DMS 273 (cell line): ENCODE measurements around the gene HIP1.
"Not testable (repeated sequence)": the region's sequence is repeated elsewhere in the genome, so short reads cannot be mapped to it uniquely, and the experiment has no call there.

Experiments used
- DNase-seq: peaks from one replicate; lab custom pipeline; 2025; ENCODE audit not compliant: unreplicated experiment; lab: John Stamatoyannopoulos, UW

HIP1 gene

DNA sequence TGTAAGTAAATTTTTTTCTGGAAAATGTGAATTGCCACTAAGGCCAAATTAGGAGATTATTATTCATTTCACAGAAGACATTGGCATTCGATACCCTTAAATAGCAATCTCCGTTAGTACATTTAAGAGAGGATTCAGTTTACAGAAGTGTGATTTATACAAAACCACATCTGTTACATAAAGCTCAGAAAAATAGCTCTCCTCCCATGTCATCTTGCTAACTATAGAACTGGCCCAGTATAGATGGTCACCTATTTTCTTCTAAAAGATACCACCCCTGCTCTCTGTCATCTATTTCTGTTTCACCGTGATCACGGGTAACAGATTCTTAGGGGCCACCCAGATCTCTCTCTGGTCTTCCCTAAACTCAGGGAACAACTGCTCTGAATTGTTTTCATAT lies 119.1 kb downstream of the HIP1 start:
- no peak for DNase-seq

DNA sequence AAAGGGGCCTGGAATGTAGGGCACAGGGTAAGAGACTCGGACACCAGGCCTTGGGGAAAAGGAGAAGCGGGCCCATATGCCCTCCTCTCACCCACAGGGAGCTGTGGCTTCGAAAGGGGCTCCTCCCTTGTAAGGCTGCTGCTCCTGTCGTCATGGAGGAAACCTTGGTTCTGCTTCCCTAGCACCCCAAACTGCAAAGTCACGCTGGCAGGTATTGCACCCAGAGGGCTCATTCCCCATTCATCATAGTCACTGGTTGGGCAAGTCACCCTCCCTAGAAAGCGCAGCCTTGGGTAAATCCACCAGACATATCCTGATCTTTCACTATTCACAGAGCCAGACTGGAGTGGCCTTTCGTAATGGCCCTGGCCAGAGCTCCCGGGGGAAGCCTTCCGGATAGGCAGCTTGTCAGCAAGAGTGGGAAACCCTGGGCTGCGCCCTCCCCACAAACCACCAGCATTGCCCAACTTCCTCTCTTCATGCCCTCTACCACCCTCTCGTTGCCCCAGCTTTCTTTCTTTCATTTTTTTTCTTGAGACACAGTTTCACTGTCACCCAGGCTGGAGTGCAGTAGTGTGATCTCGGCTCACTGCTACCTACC lies 121.0 kb downstream of the HIP1 start:
- DNase-seq, result no peak

DNA sequence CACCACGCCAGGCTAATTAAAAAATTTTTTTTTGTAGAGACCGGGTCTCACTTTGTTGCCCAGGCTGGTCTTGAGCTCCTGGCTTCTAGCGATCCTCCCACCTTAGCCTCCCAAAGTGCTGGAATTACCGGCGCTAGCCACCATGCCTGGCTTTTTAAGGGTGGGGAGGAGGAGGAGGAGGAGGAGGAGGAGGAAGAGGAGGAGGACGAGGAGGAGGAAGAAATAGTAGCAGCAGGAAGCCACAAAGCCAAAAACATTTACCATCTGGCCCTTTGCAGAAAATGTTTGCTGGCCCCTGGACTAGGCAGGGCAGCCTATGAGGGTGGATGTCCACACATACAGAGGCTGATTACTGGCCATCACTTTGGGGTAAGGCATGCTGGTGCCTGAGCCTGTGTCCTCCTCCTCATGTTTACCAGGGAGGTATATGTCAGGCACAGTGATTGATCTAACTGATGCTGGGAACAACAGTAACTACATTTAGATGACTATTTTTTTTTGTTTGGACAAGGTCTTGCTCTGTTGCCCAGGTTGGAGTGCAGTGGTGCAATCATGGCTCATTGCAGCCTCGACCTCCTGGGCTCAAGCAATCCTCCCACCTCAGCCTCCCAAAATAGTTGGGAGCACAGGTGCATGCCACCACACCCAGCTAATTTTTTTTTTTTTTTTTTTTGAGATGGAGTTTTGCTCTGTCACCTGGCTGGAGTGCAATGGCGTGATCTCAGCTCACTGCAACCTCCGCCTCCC lies 122.1 kb downstream of the HIP1 start:
- no peak for DNase-seq

DNA sequence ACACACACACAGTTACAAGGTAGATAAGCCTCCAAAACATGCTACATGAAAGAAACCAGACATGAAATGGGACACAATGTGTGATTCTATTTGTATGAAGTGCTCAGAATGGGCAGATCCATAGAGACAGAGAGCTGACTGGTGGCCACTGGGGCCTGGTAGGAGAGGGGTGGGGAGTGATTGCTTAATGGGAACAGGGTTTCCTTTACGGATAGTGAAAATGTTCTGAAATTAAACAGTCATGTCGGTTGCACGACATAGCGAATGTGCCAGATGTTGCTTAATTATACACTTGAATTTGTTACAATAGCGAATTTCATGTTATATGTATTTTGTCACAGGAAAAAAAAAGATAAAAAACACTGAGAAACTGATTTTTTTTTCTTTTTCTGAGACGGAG lies 124.3 kb downstream of the HIP1 start:
- no peak for DNase-seq

DNA sequence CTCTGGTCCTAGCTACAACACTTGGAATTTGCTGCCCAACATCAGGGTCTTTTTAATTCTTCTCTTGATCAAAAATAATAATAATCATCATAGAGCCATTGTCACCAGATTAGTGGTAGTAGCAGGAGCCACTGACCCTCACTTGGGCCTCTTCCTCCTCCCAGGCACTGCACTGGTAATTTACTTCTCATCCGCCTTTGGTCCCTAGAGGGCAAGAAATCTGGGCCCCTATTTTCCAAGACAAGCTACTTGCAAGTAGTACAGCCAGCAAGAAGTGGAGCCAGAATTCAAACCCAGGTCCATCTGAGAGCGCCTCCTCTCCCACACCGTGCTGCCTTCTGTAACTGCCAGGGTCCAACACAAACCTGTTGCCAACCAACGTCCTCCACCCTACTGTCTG lies 125.4 kb downstream of the HIP1 start:
- DNase-seq, result no peak

DNA sequence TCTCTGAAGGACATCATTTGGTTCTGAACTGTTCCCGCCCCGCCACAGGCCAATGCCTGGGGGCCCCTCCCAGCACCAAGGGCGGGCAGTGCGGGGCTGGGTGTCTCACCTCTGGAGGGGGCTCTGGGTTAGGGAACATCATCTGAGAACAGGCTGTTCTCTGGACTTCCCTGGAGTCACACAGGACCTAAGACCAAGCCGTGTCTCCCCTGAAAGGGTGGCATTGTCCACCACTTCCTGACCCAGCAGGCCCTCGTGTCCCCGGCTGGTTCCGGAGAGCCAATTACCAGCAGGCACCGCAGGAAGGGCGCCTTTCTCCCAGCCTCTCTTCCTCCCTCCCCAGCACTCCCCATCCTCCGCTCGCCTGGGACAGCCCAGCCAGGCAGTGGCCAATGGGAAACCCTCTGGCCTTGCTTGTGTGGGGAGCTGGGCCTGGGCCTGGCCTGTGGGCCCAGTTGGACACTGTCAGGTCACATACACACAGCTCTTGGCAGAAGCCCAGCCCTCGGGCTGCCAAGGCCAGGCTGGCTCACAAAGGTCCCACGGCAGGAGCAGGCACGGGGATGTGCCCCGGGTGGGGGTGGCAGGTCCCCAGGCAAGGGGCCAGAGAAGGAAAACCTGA lies 127.1 kb downstream of the HIP1 start:
- DNase-seq, result peak; percentile 63

DNA sequence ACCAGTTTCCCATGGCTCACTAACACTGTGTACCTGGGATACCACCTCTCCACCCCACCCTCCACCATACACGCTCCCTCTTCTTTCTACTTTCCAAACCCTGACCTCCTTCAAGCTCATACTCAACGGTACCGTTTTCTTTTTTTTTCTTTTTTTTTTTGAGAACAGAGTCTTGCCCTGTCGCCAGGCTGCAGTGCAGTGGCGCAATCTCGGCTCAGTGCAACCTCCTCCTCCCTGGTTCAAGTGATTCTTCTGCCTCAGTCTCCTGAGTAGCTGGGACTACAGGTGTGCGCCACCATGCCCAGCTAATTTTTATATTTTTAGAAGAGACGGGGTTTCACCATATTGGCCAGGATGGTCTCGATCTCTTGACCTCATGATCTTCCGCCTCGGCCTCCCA lies 129.3 kb downstream of the HIP1 start:
- DNase-seq, result not testable (repeated sequence)

DNA sequence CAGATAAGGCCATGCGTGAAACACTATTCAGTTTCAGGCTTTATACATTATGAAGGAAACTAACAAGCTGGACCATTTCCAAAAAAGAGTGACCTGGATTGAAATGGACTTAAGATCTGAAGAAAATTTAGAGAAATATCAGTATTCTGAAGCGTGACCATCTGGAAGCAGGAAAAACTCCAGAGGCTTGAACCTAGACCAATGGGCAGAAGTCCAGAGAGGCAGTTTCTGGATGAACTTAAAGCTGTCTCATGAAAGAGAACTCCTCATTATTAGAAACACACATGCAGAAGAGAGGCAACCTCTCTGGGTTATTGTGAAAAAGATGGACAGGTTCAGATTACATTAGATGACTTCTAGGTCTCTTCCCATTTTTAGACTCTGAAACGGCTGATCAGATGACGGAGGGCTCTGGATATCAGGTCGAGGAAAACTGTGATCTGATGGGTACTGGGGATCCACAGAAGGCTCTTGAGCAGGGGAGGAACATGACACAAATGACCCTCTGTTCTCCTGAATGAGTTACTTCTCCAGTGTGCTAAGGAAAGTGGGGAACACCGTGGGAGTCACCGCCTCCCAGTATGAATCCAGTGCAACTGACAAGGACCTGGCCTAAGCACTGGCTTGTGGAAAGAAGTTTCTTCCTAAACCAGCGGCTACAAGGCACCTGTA lies 130.2 kb downstream of the HIP1 start:
- no peak for DNase-seq

DNA sequence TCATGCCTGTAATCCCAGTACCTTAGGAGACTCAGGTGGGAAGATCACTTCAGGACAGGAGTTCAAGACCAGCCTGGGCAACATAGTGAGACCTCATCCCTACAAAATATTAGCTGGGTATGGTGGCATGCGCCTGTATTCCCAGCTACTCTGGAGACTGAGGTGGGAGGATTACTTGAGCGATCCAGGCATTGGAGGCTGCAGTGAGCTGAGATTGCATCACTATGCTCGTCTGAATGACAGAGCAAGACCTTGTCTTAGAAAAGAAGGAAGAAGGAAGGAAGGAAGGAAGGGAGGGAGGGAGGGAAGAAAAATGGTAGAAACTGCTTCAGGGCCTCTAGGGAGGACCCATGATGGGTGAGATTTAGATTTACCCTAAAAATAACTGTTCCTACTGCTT lies 134.3 kb downstream of the HIP1 start:
- DNase-seq, result no peak

DNA sequence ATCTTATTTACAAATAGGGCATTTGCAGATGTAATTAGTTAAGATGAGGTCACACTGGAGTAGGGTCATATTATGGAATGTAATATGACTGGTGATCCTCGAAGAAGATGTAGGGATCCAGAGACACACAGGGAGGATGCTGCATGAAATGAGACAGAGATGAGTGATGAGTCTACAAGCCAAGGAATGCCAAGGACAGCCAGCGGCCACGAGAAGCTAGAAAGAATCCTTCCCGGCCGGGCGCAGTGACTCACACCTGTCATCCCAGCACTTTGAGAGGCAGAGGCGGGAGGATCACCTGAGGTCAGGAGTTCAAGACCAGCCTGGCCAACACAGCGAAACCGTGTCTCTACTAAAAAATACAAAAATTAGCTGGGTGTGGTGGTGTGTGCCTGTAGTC lies 135.9 kb downstream of the HIP1 start:
- DNase-seq, result not testable (repeated sequence)

DNA sequence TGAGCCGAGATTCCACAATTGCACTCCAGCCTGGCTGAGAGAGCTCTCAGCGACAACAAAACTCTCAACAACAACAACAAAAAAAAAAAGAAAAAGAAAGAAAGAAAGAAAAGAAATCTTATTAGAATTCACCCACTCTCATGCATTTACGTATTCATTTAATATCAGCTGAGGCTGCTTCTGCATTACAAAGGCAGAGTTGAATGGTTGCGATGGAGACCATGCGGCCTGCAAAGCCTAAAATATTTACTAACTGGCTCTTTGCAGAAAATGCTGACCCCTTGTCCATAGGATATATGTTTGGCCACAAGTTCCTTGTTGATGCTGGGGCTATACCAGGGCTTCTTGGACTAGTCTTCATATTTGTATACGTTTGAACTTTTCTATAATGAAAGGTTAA lies 137.2 kb downstream of the HIP1 start:
- DNase-seq, result no peak

DNA sequence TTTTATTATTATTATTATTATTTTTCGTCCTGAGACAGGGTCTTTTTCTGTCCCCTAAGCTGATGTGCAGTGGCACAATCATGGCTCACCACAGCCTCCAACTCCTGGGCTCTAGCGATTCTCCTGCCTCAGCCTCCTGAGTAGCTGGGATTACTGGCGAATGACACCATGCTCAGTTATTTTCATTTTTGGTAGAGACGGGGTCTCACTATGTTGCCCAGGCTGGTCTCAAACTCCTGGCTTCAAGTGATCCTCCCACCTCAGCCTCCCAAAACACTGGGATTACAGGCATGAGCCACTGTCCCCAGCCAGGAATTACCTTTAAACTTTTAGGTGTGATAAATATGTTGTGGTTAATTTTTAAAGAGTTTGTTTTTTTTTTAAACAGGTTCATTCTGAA lies 138.0 kb downstream of the HIP1 start:
- DNase-seq, result not testable (repeated sequence)

DNA sequence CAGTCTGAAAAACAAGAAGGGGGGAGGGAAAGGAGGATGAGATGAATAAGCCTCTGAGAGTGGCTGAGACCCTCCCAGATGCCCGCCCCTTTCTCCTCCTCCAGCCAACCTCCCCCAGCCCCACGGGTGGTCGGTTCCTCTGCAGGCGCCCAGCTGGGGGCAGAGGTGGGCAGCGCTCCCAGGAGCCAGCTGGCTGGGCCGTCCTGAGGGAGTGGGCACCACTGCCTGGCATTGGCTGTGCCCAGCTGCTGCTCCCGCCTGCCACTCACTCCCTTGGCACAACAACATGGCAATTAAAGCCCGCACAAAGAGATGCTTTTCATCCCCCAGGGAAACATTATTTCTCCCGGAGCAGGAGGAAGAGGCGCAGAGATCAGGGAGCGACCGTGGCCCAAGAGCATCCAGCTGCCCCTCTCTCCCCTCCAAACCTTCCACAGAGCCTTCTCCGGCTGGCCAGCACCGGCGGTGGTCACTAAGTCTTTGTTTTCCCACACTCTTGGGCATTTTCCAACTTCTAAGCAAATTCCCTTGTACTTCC lies 139.4 kb downstream of the HIP1 start:
- peak; percentile 93 for DNase-seq

DNA sequence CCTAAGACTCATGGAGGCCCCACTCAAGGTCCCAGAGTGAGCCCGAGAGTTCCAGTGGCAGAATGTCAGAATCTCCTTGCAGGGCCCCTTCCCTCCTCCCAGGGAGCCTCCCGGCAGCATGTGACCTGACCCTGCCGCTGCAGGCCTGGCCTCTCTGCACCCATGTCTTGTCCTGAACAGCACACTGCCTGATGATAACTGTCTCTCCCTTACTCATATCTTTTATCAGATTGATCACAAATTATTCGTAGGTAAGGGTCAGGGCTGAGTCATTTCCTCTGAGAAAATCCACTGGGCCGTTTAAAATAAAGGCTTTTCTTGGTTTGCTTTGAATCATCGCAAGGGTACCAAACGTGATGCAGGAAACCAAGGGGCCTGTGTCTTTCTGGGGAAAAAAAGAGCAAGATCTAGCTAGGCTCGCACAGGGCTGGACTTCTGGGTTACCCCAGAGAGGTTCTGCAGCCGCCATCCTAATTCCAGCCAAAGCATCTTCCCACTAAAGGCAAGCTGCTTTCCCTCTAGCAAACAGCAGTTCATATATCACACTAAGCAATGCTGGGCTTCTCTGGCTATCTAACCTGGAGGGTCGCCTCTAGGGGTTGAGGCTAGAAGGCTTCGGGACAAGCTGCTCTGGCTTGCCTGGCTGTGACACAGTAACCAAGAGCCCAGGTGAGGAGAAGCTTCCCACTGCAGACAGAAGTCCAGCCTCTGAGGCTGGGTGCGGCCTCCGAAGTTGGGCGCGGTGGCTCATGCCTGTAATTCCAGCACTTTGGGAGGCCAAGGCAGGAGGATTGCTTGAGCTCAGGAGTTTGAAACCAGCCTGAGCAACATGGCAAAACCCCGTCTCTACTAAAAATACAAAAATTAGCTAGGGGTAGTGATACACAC lies 141.8 kb downstream of the HIP1 start:
- DNase-seq, result no peak

DNA sequence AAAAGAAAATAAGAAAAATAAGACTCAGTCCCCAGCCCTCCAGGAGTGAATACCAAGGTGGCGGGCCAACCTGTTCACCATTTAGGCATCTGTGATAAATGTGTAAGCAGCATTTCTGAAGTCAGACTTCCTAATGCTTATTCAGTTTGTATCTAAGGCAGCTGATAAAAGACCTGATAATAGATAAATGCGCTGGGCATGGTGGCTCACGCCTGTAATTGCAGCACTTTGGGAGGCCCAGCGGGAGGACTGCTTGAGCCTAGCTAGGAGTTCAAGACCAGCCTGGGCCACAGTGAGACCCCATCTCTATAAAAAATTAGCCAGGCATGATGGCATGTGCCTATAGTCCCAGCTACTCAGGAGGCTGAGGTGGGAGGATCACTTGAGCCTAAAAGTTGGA lies 143.0 kb downstream of the HIP1 start:
- no peak for DNase-seq

DNA sequence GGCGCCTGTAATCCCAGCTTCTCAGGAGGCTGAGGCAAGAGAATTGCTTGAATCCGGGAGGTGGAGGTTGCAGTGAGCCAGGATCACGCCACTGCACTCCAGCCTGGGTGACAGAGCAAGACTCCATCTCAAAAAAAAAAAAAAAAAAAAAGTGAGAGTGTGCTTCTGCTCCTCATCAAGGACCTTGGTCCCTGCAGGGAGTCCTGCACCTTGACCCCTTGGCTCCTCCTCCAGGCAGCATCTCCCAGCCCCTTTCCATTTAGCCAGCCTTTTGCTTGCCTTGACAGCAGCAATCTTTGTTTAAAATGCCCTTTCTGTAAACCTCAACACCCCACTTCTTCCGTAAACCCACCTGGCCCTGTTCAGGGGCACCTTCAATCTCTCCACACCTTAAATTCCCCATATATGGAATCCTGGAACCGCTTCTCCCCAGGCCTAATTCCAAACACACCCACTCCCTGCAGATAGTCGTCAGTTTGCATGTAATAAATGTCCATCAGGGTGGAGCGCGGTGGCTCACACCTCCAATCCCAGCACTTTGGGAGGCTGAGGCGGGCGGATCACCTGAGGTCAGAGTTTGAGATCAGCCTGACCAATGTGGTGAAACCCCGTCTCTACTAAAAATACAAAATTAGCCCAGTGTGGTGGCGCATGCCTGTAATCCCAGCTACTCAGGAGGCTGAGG lies 145.1 kb downstream of the HIP1 start:
- DNase-seq, result not testable (repeated sequence)

DNA sequence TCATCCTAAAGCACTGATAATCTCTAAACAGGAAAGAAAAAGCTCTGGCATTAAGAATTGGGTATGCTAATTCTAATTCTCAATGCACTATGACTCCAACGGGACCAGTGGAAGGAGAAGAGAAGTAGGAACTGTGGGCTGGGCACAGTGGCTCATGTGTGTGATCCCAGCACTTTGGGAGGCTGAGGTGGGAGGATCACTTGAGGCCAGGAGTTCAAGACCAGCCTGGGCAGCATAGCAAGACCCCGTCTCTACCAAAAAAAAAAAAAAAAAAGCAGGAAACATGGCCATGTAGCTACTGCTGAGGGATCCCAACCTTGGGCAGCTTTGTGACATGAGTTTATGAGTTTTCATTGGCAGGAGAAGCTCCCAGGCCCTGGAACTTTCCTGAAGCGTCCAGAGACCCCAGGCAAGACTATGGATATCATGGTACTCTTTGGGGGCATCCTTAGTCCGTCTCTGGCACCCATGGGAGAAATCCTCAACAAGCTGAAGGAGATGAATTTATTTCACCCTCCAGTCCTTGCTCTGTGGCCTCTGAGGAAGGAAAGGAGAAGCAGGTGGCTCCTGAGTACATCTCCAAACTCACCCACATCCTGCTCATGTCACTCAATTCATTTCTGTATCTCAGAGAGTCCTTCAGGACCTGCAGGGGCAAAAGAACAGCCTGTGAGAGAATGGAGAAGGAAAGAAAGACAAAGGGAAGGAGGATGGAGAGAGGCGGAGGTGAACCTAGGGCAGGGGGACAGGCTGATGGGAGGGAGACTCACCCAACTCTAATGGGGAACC lies 147.1 kb downstream of the HIP1 start:
- no peak for DNase-seq

DNA sequence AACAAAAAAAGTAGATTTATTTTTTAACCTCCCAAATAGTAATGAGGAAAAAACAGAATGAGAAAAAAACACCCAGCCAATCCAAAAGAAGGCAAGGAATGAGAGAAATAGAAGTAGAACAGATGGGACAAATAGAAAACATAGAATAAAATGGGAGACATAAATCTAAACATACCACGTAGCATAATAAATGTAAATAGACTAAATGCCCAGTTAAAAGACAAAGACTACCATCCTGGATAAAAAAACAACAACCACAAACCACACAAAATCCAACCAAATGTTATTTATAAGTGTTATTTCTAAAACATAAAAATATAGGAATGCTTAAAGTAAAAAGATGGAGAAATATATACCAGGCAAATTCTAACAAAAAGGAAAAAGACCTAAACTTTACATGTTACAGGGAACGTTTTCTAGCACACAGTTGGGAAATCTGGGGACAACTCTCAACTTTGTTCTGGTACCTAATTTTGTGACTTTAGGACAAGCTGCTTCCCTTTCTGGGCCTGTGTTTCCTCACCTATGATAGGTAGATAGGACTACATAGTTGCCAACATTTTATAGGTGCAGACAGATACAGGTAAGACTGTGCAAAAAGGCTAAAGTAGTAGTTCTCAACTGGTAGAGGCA lies 148.3 kb downstream of the HIP1 start:
- DNase-seq, result no peak

DNA sequence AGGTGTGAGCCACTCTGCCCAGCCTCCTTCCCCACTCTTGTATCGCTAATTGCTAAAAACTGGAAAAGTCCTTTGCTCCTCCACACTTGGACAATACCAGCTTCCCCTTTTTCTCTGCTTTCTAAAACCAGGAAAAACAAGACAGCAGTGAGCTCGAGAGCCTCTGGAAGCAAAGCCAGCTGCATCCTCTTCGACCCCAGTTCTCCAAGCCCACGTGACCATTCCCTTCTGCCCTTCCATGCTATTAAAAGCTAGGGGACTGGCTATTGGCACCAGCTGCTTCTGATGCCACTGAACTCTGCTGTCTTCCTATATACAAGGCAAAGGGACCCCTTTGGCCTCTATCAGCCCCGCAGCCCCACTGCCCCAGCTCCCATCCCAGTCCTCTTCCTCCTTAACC lies 154.4 kb downstream of the HIP1 start:
- no peak for DNase-seq
